OCI-LY1 (cell line): ENCODE results near the gene CUL2.

ENCODE experiments used
- CTCF ChIP-seq: fragments of 200-600 bp; sonication (generic), shearing (Covaris generic); IDR thresholded peaks from 2 replicates; pipeline ENCODE4 v1.5.1; 2017; ENCODE audit warnings: mild to moderate bottlenecking, antibody characterized with exemption, low read length, moderate library complexity, mixed read lengths
- EZH2 ChIP-seq: fragments of 200-600 bp; sonication (generic), shearing (Covaris generic); IDR thresholded peaks from 2 replicates; pipeline ENCODE4 v1.8.0; 2017; ENCODE audit warnings: borderline replicate concordance, mixed run types, mild to moderate bottlenecking, antibody characterized with exemption, low read length, moderate library complexity, mixed read lengths

- no peak for TF ChIP-seq CTCF
- TF ChIP-seq EZH2 = no peak
Observed at GRCh38 chr10:35025916-35026315, 64.2 kb downstream of the CUL2 start.
